Adrenal gland (tissue), 12 donors: ENCODE data around the gene CIB2. TPM values are rescaled to one million over a fixed set of nuclear protein-coding genes. Genes with fewer than 3 reads are reported as not detected.
A peak's percentile ranks its signal among the peaks of the same experiment; 100 is the strongest.

Experiments used
- DNase-seq, 7 donors: peaks; one replicate each; pipeline ENCODE4 v3.0.0-alpha.2; 2019 to 2020
- H3K27ac ChIP-seq, 5 donors: fragments of 200-600 bp; sonication (generic) in 4 of 5; 1 replicate in 3 of 5; 2 replicates in 2 of 5; pipeline versions ENCODE4 v1.5.1 to v1.8.0; 2016 to 2020; ENCODE audit warnings: mild to moderate bottlenecking in 1 of 5
- H3K27me3 ChIP-seq: fragments of 200-600 bp; 2 replicates; pipeline ENCODE4 v1.8.0; 2021
- H3K36me3 ChIP-seq, 2 donors: fragments of 200-600 bp; replicated peaks in 1 of 2; 1 replicate in 1 of 2; 2 replicates in 1 of 2; pipeline versions ENCODE4 v1.5.1 to v1.8.0; 2018 to 2022
- H3K4me1 ChIP-seq, 2 donors: fragments of 200-600 bp; replicated peaks in 1 of 2; 1 replicate in 1 of 2; 2 replicates in 1 of 2; pipeline versions ENCODE4 v1.5.1 to v1.8.0; 2018 to 2021
- H3K4me3 ChIP-seq, 4 donors: fragments of 200-600 bp; sonication (generic) in 3 of 4; one replicate each; pipeline ENCODE4 v1.5.1; 2016 to 2018
- H3K9me3 ChIP-seq, 3 donors: fragments of 200-600 bp; sonication (generic) in 1 of 3; replicated peaks in 1 of 3; 1 replicate in 2 of 3; 2 replicates in 1 of 3; pipeline versions ENCODE4 v1.5.1 to v1.8.0; 2016 to 2021
- CTCF ChIP-seq, 6 experiments: fragments of 450-650 bp in 4 of 6; fragments of 200-600 bp in 2 of 6; sonication (generic) in 1 of 6; IDR thresholded peaks; 1 replicate in 5 of 6; 2 replicates in 1 of 6; pipeline versions ENCODE4 v1.5.1 to v1.8.0; 2016 to 2021; ENCODE audit warnings: antibody characterized with exemption in 6 of 6, mild to moderate bottlenecking in 2 of 6, moderate library complexity in 1 of 6
- POLR2A ChIP-seq, 2 donors: fragments of 450-650 bp; IDR thresholded peaks; one replicate each; pipeline ENCODE4 v1.6.1; 2017; ENCODE audit warnings: antibody characterized with exemption in 2 of 2, mild to moderate bottlenecking in 2 of 2, moderate library complexity in 1 of 2
- WGBS, 4 donors: extraction: QIAGEN DNeasy Blood & Tissue Kit in 2 of 4; methylation state at CpG; one replicate each; pipeline versions ENCODE4 v1.1.5 to v1.1.7; 2013 to 2017; 5-methylcytosine and 5-hydroxymethylcytosine counted together
- intact Hi-C, 2 donors: fragments of 100-400 bp; cut with DNase I; formaldehyde crosslinking; loops; one replicate each; pipeline versions ENCODE4 v1.14.1 to v1.15.0; 2022 to 2023
- polyA plus RNA-seq, 3 donors: library from polyadenylated mRNA; stranded (reverse); fragments of 200-250 nt in 2 of 3; fragments of 350-450 nt in 1 of 3; fragmentation: Illumina TruSeq in 1 of 3; extraction: RNeasy Lipid Tissue Mini Kit (QIAGEN cat#74804) in 1 of 3; gene quantifications; one replicate each; pipeline ENCODE4 v1.2.3, GENCODE V29; 2013 to 2014
- total RNA-seq, 9 donors: library from RNA; depleted of rRNA in 4 of 9; stranded (reverse); fragments of >200 nt in 4 of 9; fragments of 120-200 nt in 1 of 9; fragmentation: NEBNext Ultra II Directional in 1 of 9; extraction: Animal tissue kit (Norgen Biotek cat#: 25700) in 1 of 9; gene quantifications; one replicate each; pipeline versions ENCODE4 v1.1.0 to v1.2.4, GENCODE V29; 2013 to 2023
- donor health status: healthy with polysubstance abuse.
- donor health status: Bipolar disorder and iron deficiency.
- donor health status: DM: yes; HTN: yes; CAD: no.
- donor health status: DM: no; HTN: no; CAD: no.
- donor health status: DM: no; HTN: no; CAD: no.
- donor health status: DM: yes; HTN: yes; CAD: no.

The CIB2 gene
- total and polyA plus RNA-seq, 12 donors, result 4.4 to 37.8 (median 19.7) TPM

GRCh38 chr15:78079298-78080087 is 51.8 kb downstream of the CIB2 start:
- peak in 1 of 7 donors; percentile 16 for DNase-seq
- no peak for TF ChIP-seq POLR2A (IDR thresholded peaks at IDR 0.05)
- intact Hi-C loops, result no loop called here

GRCh38 chr15:78077871-78078210 is 53.4 kb downstream of the CIB2 start:
- DNase-seq, result no peak
- intact Hi-C loops, result no loop called here
- H3K27me3 ChIP-seq, result no peaks in the 10 kb centered on the region
- WGBS, 4 donors, result 19 to 41% (median 26%) methylated on average over 5 to 7 of the region's 7 CpGs
- peaks cover 23 to 44% of the 10 kb centered on the region in 2 donors for H3K4me1 ChIP-seq
- no peaks in the 10 kb centered on the region for H3K9me3 ChIP-seq
- no peak for TF ChIP-seq POLR2A (IDR thresholded peaks at IDR 0.05)
- no peak for TF ChIP-seq CTCF (IDR thresholded peaks at IDR 0.05)
- H3K36me3 ChIP-seq, result no peaks in the 10 kb centered on the region
- peak overlapping the region in 2 of 4 donors; percentile 27 to 97 for H3K4me3 ChIP-seq
- H3K27ac ChIP-seq, result peak overlapping the region in 4 of 5 donors; percentile 48 to 98 (median 92)

More at GRCh38 chr15:78079298-78080087, 51.8 kb downstream of the CIB2 start:
- no peaks in the 10 kb centered on the region for H3K27me3 ChIP-seq
- no peak overlapping the region for H3K27ac ChIP-seq
- no peaks in the 10 kb centered on the region for H3K9me3 ChIP-seq
- H3K4me3 ChIP-seq, result no peak overlapping the region
- 88 to 95% (median 90%) methylated on average over 11 of the region's 11 CpGs for WGBS, 4 donors
- no peaks in the 10 kb centered on the region for H3K36me3 ChIP-seq
- H3K4me1 ChIP-seq, result peaks cover 9 to 32% of the 10 kb centered on the region in 2 donors

GRCh38 chr15:78077053-78077870 is 54.0 kb downstream of the CIB2 start, which contains the start of gene TBC1D2B:
Gene TBC1D2B (minus strand): TSS chr15:78077711. CDS start chr15:78077652, 59 bp downstream.
- peak; percentile 65 to 76 (median 71) for DNase-seq
- peak within 1 kb of the TSS; percentile 75 to 98 (median 92) for H3K27ac ChIP-seq

More at GRCh38 chr15:78077053-78077870, 54.0 kb downstream of the CIB2 start, which contains the start of gene TBC1D2B:
- peak in 1 of 6 experiments; percentile 3 for TF ChIP-seq CTCF (IDR thresholded peaks at IDR 0.05)
- TF ChIP-seq POLR2A (IDR thresholded peaks at IDR 0.05), result peak; percentile 44 to 65
- intact Hi-C loops, result no loop called here
- Histone ChIP-seq H3K36me3 (no peaks in the 10 kb centered on the region), H3K27me3 (no peaks in the 10 kb centered on the region), H3K4me3 (peak within 1 kb of the TSS; percentile 18 to 97 (median 93)), H3K4me1 (peaks cover 28 to 50% of the 10 kb centered on the region in 2 donors), H3K9me3 (no peaks in the 10 kb centered on the region)
- WGBS, 4 donors, result 0 to 1% (median 0%) methylated on average over 9 to 104 of the region's 104 CpGs
